Skeletal muscle satellite cell (primary cell): ENCODE measurements around the gene LPAR1.
A peak's percentile ranks its signal among the peaks of the same experiment; 100 is the strongest.
"Not testable (repeated sequence)": the region's sequence is repeated elsewhere in the genome, so short reads cannot be mapped to it uniquely, and the experiment has no call there.

ENCODE experiments used
- H3K27me3 ChIP-seq: 2 replicates; pipeline ENCODE4 v1.7.0; 2013; ENCODE audit warnings: low read length; ENCODE audit not compliant: control insufficient read depth, insufficient read depth
- H3K36me3 ChIP-seq: 2 replicates; pipeline ENCODE4 v1.7.0; 2013; ENCODE audit warnings: mild to moderate bottlenecking, control low read depth, low read length; ENCODE audit not compliant: insufficient read depth
- H3K4me1 ChIP-seq: 2 replicates; pipeline ENCODE4 v1.7.0; 2013; ENCODE audit warnings: low read length; ENCODE audit not compliant: control insufficient read depth, insufficient read depth
- H3K4me2 ChIP-seq: 2 replicates; pipeline ENCODE4 v1.7.0; 2013; ENCODE audit warnings: mild to moderate bottlenecking, low read length
- H3K4me3 ChIP-seq: 2 replicates; pipeline ENCODE4 v1.7.0; 2013; ENCODE audit warnings: low read length
- H3K9ac ChIP-seq: 2 replicates; pipeline ENCODE4 v1.7.0; 2013; ENCODE audit warnings: mild to moderate bottlenecking, low read depth, low read length, moderate library complexity
- H3K9me3 ChIP-seq: replicated peaks from 2 replicates; pipeline ENCODE4 v1.7.0; 2013; ENCODE audit warnings: mild to moderate bottlenecking, control low read depth, low read length

The LPAR1 gene

DNA sequence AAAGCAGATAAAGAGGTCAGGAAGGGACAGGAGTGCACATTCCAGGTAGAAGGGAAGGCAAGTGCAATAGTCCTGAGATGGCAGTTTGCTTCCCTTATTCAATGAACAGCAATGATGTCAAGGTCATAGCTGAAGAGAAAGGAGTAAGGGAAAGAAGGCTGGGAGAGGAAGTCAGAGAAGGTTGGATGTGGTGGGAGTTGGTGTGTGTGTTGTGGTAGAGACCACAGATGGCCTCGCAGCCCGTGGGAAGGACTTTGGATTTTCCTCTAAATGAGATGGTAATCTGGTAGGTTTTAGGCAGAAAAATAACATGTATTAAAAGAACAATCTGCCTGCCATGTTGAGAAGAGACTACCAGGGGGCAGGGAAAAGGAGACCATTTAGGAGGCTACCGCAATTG, 25.1 kb upstream of the LPAR1 start:
- no peaks in the 10 kb centered on the region for H3K9me3 ChIP-seq
- H3K4me1 ChIP-seq = no peaks in the 10 kb centered on the region
- no peaks in the 10 kb centered on the region for H3K27me3 ChIP-seq
- no peaks in the 10 kb centered on the region for H3K36me3 ChIP-seq
- H3K4me2 ChIP-seq = no peak overlapping the region
- H3K9ac ChIP-seq = no peak overlapping the region
- H3K4me3 ChIP-seq = no peak overlapping the region

DNA sequence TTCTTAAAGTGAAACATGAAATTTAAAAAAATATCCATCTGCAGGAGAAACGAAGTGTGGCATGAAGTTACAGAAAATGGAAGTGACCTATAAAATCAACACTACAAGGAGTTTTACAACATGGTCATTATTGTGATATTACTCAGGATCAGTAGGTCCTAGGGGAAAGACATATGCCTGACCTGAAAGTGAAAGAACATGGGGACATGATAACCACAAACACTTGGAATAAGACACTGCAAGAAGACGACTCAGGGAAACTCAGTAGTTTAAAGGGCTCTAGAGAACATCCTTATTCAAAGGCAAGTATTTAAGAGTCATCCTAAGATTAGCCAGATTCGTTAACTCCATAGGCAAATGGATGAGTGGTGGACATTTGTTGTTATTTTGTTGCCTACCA, 19.9 kb upstream of the LPAR1 start:
- no peak overlapping the region for H3K9ac ChIP-seq
- H3K4me3 ChIP-seq = no peak overlapping the region
- H3K9me3 ChIP-seq = no peaks in the 10 kb centered on the region
- peaks cover 4% of the 10 kb centered on the region for H3K4me1 ChIP-seq
- no peaks in the 10 kb centered on the region for H3K27me3 ChIP-seq
- H3K36me3 ChIP-seq = no peaks in the 10 kb centered on the region
- no peak overlapping the region for H3K4me2 ChIP-seq

DNA sequence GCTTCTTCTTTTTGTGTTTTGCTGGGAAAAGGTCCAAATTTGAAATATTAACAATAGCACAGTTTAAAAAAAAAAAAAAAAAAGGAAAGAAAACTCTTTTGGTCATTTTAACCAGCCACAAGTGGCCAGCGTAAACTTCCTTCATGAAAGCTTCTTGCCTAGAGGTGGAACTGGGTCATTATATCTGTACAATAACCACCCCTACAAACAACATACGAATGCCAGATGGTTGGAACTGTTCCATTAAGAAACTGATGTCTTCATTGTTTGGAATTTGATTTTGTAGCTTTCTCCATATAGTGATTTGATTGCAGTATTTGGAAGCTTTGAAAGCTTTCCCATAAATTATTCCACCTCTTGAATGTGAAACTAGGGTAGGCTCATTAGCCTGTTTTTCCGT, 18.3 kb upstream of the LPAR1 start:
- H3K9ac ChIP-seq = no peak overlapping the region
- no peaks in the 10 kb centered on the region for H3K36me3 ChIP-seq
- H3K9me3 ChIP-seq = no peaks in the 10 kb centered on the region
- H3K4me2 ChIP-seq = no peak overlapping the region
- H3K4me3 ChIP-seq = no peak overlapping the region
- peaks cover 8% of the 10 kb centered on the region for H3K4me1 ChIP-seq
- H3K27me3 ChIP-seq = no peaks in the 10 kb centered on the region

DNA sequence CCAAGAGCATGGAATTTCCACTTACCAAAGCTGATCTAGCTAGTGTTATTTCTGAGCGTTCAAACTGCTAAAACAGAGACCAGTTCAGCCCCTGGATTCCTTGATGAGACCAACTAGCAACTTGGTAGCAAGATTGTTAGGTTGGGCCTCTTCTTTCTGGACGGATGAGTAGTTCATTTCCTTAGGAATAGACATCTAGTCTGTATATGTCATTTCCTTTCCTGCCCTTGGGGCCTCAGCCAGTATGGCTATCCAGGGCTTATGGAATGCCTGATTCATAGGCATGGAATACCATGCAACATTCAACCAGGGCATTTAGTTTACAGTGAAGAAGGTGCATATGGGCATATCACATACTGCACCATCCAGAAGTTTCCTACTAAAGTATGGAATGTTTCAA, 14.5 kb upstream of the LPAR1 start:
- H3K9ac ChIP-seq = no peak overlapping the region
- H3K4me2 ChIP-seq = no peak overlapping the region
- no peak overlapping the region for H3K4me3 ChIP-seq
- H3K4me1 ChIP-seq = peaks cover 8% of the 10 kb centered on the region
- H3K9me3 ChIP-seq = no peaks in the 10 kb centered on the region
- no peaks in the 10 kb centered on the region for H3K27me3 ChIP-seq
- H3K36me3 ChIP-seq = no peaks in the 10 kb centered on the region

DNA sequence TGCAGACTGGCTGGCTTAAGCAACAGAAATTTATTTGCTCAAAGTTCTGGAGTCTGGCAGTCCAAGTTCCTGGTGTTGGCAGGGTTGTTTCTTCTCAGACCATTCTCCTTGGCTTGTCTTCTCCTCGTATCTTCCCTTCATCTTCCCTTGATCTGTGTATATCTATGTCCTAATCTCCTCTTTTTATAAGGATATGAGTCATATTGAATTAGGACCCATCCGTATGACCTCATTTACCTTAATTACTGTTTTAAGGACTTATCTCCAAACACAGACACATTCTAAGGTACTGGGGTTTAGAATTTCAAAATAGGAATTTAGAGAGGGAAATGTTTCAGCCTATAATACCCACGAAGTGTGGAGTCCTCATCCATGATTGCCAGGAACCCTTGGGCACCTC, 13.1 kb upstream of the LPAR1 start:
- H3K9ac ChIP-seq = no peak overlapping the region
- no peak overlapping the region for H3K4me3 ChIP-seq
- no peaks in the 10 kb centered on the region for H3K9me3 ChIP-seq
- H3K27me3 ChIP-seq = no peaks in the 10 kb centered on the region
- no peak overlapping the region for H3K4me2 ChIP-seq
- peaks cover 4% of the 10 kb centered on the region for H3K4me1 ChIP-seq
- H3K36me3 ChIP-seq = no peaks in the 10 kb centered on the region

DNA sequence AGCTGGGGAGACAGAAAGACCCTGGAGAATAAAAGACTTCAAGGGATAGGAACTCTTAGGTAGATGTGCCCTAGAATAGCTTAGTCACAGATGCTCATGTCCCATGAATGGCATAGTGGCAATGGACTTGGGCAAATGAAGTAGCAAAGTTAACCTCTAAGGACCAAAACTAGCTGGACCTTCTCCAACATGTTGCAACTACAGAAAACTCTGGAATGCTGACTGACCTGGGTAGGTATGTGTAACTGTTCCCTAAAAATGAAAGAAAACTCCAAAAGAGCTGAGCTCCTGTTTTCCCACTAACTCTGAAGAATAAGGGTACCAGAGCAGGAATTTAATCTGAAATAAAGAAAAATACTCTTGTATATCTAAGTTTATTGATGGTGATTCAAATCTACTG, 12.5 kb upstream of the LPAR1 start:
- Histone ChIP-seq H3K9me3 (no peaks in the 10 kb centered on the region), H3K9ac (no peak overlapping the region), H3K4me2 (no peak overlapping the region), H3K27me3 (no peaks in the 10 kb centered on the region), H3K4me3 (no peak overlapping the region), H3K4me1 (peaks cover 3% of the 10 kb centered on the region), H3K36me3 (no peaks in the 10 kb centered on the region)

DNA sequence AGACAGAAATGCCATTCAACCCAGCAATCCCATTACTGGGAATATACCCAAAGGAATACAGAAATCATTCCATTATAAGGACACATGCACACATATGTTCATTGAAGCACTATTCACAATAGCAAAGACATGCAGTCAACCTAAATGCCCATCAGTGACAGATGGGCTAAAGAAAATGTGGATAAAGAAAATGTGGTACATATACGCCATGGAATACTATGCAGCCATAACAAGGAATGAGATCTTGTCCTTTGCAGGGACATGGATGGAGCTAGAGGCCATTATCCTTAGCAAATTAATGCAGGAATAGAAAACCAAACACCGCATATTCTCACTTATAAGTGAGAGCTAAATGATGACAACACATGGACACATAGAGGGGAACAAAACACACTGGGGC, 9.0 kb upstream of the LPAR1 start:
- H3K4me1 ChIP-seq, H3K36me3 ChIP-seq, H3K9ac ChIP-seq, H3K27me3 ChIP-seq, H3K9me3 ChIP-seq, H3K4me2 ChIP-seq, H3K4me3 ChIP-seq: not testable (repeated sequence)

DNA sequence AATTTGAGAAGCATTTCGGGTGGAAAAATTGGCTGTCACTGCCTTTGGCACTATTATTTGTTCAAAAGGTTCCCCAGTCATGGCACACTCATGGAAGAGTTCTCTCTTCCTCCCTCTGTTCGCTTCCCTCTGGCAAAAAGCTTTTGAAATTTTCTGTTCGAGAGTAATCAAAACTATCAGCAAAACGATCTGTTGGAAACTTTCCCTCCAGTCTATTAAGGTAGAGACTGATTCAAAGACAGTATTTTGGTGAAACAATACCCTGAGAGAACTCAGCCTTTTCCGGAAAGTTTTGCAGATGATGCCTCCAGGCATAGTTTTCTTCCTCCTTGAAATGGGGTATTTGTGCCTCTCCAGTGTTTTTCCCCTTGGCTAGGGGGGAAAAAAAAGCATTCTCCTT, 3.6 kb upstream of the LPAR1 start:
- H3K27me3 ChIP-seq = no peaks in the 10 kb centered on the region
- no peaks in the 10 kb centered on the region for H3K36me3 ChIP-seq
- no peak overlapping the region for H3K4me3 ChIP-seq
- no peak overlapping the region for H3K9ac ChIP-seq
- H3K4me2 ChIP-seq = no peak overlapping the region
- H3K4me1 ChIP-seq = peaks cover 7% of the 10 kb centered on the region
- H3K9me3 ChIP-seq = no peaks in the 10 kb centered on the region

DNA sequence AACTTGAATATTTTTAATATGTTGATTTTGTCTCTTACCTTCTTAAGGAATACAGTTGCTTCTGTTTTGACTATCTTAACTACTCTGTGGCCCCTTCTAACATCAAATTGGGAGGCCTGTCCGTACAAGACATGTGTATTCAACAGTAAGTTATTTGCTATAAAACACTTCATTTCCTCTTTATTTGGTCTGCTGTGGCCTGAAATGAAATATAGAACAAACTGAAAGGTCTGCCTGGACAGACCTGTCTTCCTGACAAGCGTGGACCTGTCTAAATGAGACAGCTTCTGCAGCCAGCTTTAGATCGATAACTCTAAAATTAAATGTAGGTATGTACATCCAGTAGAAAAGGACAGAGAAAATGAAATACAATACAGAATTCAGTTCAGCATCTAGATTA, 2.2 kb upstream of the LPAR1 start:
- Histone ChIP-seq H3K9me3 (no peaks in the 10 kb centered on the region), H3K9ac (no peak overlapping the region), H3K4me3 (no peak overlapping the region), H3K4me2 (no peak overlapping the region), H3K36me3 (peaks cover 3% of the 10 kb centered on the region), H3K27me3 (no peaks in the 10 kb centered on the region), H3K4me1 (peaks cover 12% of the 10 kb centered on the region)

DNA sequence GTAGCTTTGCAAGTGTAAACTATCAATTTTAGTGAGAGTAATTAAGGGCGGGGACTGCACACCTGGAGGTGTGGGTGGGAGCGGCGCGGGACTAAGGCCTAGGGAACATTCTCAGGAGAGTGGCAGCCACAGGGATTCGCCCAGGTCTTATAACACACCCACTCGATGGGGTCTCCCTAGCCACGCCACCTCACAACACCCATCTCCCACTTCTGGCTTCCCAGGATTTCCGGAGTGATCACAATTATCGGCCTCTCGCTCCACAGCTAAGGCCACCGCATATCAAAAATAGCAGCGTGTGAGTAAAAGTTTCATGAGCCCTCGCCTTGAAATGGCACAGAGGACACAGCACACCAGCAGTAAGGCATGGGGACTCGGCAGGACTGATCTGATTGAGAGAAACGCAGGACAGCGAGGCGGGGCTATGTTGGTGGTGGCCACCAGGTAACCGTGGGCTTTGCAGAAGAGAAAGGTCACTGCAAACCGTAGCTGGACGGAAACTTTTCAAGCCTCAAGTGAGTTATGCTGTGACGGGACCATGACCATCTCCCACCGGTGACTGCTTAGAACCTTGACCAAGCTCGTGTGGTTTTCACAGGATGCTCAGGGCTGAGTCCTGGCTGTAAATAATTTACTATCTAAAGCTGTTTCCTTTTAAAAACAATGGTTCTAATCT, 1.1 kb upstream of the LPAR1 start:
- Histone ChIP-seq H3K4me2 (peak overlapping the region; percentile 86), H3K27me3 (no peaks in the 10 kb centered on the region), H3K9ac (peak overlapping the region; percentile 90), H3K9me3 (no peaks in the 10 kb centered on the region), H3K4me3 (peak overlapping the region; percentile 76), H3K4me1 (peaks cover 24% of the 10 kb centered on the region), H3K36me3 (peaks cover 3% of the 10 kb centered on the region)

DNA sequence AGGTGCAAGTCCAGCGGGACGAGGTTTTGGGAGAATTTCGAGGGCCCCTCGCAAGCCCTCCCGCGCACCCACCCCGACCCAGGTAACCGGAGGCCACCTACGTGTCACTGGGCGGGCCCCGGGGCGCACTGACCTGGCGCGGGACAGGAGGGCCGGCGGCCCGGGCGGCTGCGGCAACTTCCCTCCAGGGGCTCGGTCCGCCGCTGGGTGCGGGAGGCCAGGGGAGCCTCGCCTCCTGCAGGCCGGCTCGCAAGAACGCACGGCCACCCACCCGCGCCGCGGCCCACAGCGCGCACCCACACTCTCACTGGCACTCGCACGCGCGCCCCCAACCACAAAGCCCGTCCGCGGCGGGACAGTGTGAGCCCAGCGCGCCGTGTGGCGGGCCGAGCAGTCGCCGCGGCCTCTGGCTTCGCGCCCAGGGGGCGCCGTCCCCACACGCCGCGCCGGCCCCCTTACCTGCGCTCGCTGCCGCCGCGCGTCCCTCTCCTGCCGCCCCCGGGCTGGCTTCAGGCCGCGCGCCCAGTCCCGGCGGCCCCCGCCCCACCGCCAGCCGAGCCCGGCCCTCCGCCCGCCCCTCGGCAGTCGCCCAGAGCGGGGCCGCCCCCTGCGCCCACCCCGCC, 451 bp downstream of the LPAR1 start:
- H3K27me3 ChIP-seq = no peaks in the 10 kb centered on the region
- H3K9ac ChIP-seq = peak overlapping the region; percentile 90
- H3K4me1 ChIP-seq = peaks cover 31% of the 10 kb centered on the region
- H3K36me3 ChIP-seq = peaks cover 3% of the 10 kb centered on the region
- peak overlapping the region; percentile 86 for H3K4me2 ChIP-seq
- H3K4me3 ChIP-seq = peak overlapping the region; percentile 76
- no peaks in the 10 kb centered on the region for H3K9me3 ChIP-seq

DNA sequence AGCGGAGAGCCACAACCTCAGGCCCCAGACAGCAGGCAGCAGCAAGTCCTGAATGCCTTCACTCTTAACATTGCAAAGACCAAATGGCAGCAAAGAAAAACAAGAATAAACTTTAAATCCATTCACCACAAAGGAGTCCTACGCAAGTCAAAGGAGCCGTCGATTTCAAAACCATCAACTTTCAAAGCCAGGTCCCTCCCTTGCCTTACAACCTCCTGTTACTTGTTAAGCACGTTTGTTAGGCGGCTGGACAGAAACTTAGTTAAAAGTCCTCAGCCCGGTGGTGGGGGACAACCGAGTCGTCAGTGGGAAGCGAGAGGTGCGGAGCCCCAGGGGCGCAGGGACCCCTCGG, 938 bp downstream of the LPAR1 start:
- peak overlapping the region; percentile 90 for H3K9ac ChIP-seq

More for the DNA sequence above, 938 bp downstream of the LPAR1 start:
- Histone ChIP-seq H3K9me3 (no peaks in the 10 kb centered on the region), H3K4me1 (peaks cover 31% of the 10 kb centered on the region), H3K4me2 (peak overlapping the region; percentile 85), H3K27me3 (no peaks in the 10 kb centered on the region), H3K36me3 (peaks cover 6% of the 10 kb centered on the region), H3K4me3 (peak overlapping the region; percentile 76)
